K562 (cell line): ENCODE data around the gene SND1. TPM values are rescaled to one million over a fixed set of nuclear protein-coding genes. Genes with fewer than 3 reads are reported as not detected.

Source experiments
- CBX1 ChIP-seq: sonication (generic); IDR thresholded peaks from 2 replicates; pipeline ENCODE4 v1.6.1; 2016; ENCODE audit warnings: antibody characterized with exemption, low read depth, mild to moderate bottlenecking
- COPS2 ChIP-seq: fragments of 450-650 bp; conservative IDR thresholded peaks from 2 replicates; pipeline ENCODE4 v1.6.1; 2016; ENCODE audit warnings: mild to moderate bottlenecking, moderate library complexity
- CTBP1 ChIP-seq: fragments of 450-650 bp; IDR thresholded peaks from 2 replicates; pipeline ENCODE4 v1.6.1; 2016; ENCODE audit warnings: borderline replicate concordance
- RBM14 ChIP-seq: fragments of 200-400 bp; formaldehyde crosslinking; IDR thresholded peaks from 2 replicates; pipeline ENCODE4 v1.6.1; 2018; ENCODE audit warnings: low read depth, mild to moderate bottlenecking, low read length, moderate library complexity, borderline replicate concordance; ENCODE audit not compliant: insufficient read depth
- SIX5 ChIP-seq, 2 experiments: IDR thresholded peaks; 2 replicates each; pipeline ENCODE4 v1.6.1; 2011; ENCODE audit warnings: low read length in 2 of 2, borderline replicate concordance in 1 of 2, low read depth in 1 of 2, mild to moderate bottlenecking in 1 of 2, moderate library complexity in 1 of 2; ENCODE audit not compliant: insufficient read depth in 1 of 2
- TOE1 ChIP-seq, 2 experiments: fragments of 450-650 bp in 1 of 2; sonication (generic) in 1 of 2; formaldehyde crosslinking in 1 of 2; IDR thresholded peaks; 2 replicates each; pipeline versions ENCODE4 v1.7.1 to v1.8.0; 2016 to 2022; ENCODE audit warnings: borderline replicate concordance in 2 of 2, mild to moderate bottlenecking in 2 of 2, antibody characterized with exemption in 1 of 2, inconsistent platforms in 1 of 2, low read depth in 1 of 2, missing genetic modification reagents in 1 of 2, moderate library complexity in 1 of 2
- TRIM24 ChIP-seq, 2 experiments: fragments of 450-650 bp; IDR thresholded peaks; 2 replicates each; pipeline ENCODE4 v1.6.1; 2016
- ZNF316 ChIP-seq: fragments of 450-650 bp; IDR thresholded peaks from 2 replicates; pipeline ENCODE4 v1.6.1; 2016
- ZNF408 ChIP-seq: fragments of 250-450 bp; sonication (Bioruptor Pico); IDR thresholded peaks from 2 replicates; pipeline ENCODE4 v1.4.0; 2020; ENCODE audit warnings: low read depth, mild to moderate bottlenecking, moderate library complexity
- ZNF507 ChIP-seq: conservative IDR thresholded peaks from 2 replicates; pipeline ENCODE4 v1.6.1; 2017; ENCODE audit warnings: missing genetic modification characterization, missing compliant biosample characterization
- ZNF76 ChIP-seq: fragments of 250-450 bp; sonication (Bioruptor Pico); IDR thresholded peaks from 2 replicates; pipeline ENCODE4 v1.4.0; 2020; ENCODE audit warnings: mild to moderate bottlenecking, moderate library complexity, borderline replicate concordance
- ZNF778 ChIP-seq: fragments of 450-650 bp; formaldehyde crosslinking; IDR thresholded peaks from 2 replicates; pipeline ENCODE4 v1.4.0; 2020; ENCODE audit warnings: mild to moderate bottlenecking, moderate library complexity
- polyA plus RNA-seq, 8 experiments: library from polyadenylated mRNA; depleted of rRNA in 4 of 8; stranded (reverse) in 5 of 8; unstranded in 3 of 8; fragments of >200 nt; fragmentation: Nextera tagmentation in 2 of 8; fragmentation: Illumina TruSeq in 1 of 8; extraction: Ambion mirVana in 2 of 8; extraction: Trizol in 1 of 8; gene quantifications; 2 replicates each; pipeline versions ENCODE4 v1.2.1 to v1.2.3, GENCODE V29; 2011 to 2014; ENCODE audit warnings: inconsistent platforms in 1 of 8, missing spikeins in 1 of 8
- total RNA-seq, 7 experiments: library from RNA; depleted of rRNA in 6 of 7; stranded (reverse); fragments of >200 nt in 6 of 7; fragmentation: Illumina TruSeq in 2 of 7; extraction: Trizol in 2 of 7; gene quantifications; 2 replicates each; pipeline versions ENCODE4 v1.2.1 to v1.2.3, GENCODE V29; 2011 to 2021; ENCODE audit warnings: low replicate concordance in 1 of 7
- TF ChIP-seq, protein P1 (sequence below): fragments of 450-650 bp; formaldehyde crosslinking; IDR thresholded peaks from 2 replicates; pipeline ENCODE4 v1.4.0; 2020; ENCODE audit warnings: mild to moderate bottlenecking, moderate library complexity
- TF ChIP-seq, protein P2 (sequence below): fragments of 250-450 bp; sonication (Bioruptor Pico); IDR thresholded peaks from 2 replicates; pipeline ENCODE4 v1.5.0; 2021
- TF ChIP-seq, protein P3 (sequence below): sonication (generic); formaldehyde crosslinking; IDR thresholded peaks from 2 replicates; pipeline ENCODE4 v1.8.0; 2023; ENCODE audit warnings: mild to moderate bottlenecking, missing genetic modification reagents
- TF ChIP-seq, protein P4 (sequence below): IDR thresholded peaks from 2 replicates; pipeline ENCODE4 v1.6.1; 2016; ENCODE audit warnings: missing genetic modification characterization, missing compliant biosample characterization
- TF ChIP-seq, protein P5 (sequence below): fragments of 450-650 bp; IDR thresholded peaks from 2 replicates; pipeline ENCODE4 v1.7.0; 2016; ENCODE audit warnings: borderline replicate concordance

Gene SND1
- total and polyA plus RNA-seq, 9 of the 15 experiments (the other 6 are each of a cell fraction or from before 2014, with no cell fraction given): 46.5 to 307 (median 191) TPM

DNA sequence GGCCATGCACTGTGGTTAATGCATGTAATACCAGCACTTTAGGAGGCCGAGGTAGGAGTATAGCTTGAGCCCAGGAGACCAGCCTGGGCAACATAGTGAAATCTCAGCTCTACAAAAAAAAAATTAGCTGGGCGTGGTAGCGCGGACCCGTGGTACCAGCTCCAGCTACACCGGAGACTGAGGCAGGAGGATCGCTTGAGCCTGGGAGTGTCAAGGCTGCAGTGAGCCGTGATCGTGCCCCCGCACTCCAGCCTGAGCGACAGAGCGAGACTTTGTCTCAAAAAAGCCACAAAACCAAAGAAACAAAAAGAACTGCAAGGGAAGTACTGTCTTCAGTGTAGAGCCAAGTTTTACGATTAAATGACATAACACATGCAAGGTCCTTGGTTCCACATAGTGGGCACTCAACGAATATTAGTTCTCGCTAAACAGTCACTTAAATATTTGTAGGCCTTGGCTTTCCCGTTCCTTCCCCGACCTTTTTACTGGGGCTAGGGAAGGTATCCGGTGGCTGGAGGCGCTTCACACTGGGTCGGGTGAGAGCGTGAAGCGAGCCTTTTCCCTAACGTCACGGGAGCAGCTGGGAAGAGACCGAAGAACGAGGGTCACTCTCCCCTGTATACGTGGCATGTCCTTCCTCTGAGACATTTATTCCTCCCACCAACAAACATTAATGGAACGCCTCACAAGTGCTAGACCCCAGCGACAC, 993 bp upstream of the SND1 start (continued):
- TF ChIP-seq ZNF778 (no peak), SIX5 (IDR thresholded peaks at IDR 0.05; ENCODE audit: borderline replicate concordance in 1 of 2, insufficient read depth in 1 of 2, low read depth in 1 of 2, low read length in 2 of 2) (no peak), CTBP1 (no peak), TOE1 (IDR thresholded peaks at IDR 0.05; ENCODE audit: borderline replicate concordance) (no peak), TOE1 (CRISPR knock-in tag; IDR thresholded peaks at IDR 0.05; ENCODE audit: borderline replicate concordance, low read depth) (no peak), COPS2 (no peak), ZNF76 (CRISPR knock-in tag) (no peak), RBM14 (no peak), CBX1 (no peak; the same call in 1 of the 2 replicates), ZNF408 (CRISPR knock-in tag) (no peak), TRIM24 (IDR thresholded peaks at IDR 0.05) (no peak), ZNF507 (tag) (no peak), ZNF316 (no peak)
- TF ChIP-seq, protein P1, sequence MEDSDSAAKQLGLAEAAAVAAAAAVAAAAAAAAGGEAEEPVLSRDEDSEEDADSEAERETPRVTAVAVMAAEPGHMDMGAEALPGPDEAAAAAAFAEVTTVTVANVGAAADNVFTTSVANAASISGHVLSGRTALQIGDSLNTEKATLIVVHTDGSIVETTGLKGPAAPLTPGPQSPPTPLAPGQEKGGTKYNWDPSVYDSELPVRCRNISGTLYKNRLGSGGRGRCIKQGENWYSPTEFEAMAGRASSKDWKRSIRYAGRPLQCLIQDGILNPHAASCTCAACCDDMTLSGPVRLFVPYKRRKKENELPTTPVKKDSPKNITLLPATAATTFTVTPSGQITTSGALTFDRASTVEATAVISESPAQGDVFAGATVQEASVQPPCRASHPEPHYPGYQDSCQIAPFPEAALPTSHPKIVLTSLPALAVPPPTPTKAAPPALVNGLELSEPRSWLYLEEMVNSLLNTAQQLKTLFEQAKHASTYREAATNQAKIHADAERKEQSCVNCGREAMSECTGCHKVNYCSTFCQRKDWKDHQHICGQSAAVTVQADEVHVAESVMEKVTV (CRISPR knock-in tag): no peak
- TF ChIP-seq, protein P2, sequence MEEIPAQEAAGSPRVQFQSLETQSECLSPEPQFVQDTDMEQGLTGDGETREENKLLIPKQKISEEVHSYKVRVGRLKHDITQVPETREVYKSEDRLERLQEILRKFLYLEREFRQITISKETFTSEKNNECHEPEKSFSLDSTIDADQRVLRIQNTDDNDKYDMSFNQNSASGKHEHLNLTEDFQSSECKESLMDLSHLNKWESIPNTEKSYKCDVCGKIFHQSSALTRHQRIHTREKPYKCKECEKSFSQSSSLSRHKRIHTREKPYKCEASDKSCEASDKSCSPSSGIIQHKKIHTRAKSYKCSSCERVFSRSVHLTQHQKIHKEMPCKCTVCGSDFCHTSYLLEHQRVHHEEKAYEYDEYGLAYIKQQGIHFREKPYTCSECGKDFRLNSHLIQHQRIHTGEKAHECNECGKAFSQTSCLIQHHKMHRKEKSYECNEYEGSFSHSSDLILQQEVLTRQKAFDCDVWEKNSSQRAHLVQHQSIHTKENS (CRISPR knock-in tag): no peak
- TF ChIP-seq, protein P3, sequence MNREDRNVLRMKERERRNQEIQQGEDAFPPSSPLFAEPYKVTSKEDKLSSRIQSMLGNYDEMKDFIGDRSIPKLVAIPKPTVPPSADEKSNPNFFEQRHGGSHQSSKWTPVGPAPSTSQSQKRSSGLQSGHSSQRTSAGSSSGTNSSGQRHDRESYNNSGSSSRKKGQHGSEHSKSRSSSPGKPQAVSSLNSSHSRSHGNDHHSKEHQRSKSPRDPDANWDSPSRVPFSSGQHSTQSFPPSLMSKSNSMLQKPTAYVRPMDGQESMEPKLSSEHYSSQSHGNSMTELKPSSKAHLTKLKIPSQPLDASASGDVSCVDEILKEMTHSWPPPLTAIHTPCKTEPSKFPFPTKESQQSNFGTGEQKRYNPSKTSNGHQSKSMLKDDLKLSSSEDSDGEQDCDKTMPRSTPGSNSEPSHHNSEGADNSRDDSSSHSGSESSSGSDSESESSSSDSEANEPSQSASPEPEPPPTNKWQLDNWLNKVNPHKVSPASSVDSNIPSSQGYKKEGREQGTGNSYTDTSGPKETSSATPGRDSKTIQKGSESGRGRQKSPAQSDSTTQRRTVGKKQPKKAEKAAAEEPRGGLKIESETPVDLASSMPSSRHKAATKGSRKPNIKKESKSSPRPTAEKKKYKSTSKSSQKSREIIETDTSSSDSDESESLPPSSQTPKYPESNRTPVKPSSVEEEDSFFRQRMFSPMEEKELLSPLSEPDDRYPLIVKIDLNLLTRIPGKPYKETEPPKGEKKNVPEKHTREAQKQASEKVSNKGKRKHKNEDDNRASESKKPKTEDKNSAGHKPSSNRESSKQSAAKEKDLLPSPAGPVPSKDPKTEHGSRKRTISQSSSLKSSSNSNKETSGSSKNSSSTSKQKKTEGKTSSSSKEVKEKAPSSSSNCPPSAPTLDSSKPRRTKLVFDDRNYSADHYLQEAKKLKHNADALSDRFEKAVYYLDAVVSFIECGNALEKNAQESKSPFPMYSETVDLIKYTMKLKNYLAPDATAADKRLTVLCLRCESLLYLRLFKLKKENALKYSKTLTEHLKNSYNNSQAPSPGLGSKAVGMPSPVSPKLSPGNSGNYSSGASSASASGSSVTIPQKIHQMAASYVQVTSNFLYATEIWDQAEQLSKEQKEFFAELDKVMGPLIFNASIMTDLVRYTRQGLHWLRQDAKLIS: no peak
- TF ChIP-seq, protein P4, sequence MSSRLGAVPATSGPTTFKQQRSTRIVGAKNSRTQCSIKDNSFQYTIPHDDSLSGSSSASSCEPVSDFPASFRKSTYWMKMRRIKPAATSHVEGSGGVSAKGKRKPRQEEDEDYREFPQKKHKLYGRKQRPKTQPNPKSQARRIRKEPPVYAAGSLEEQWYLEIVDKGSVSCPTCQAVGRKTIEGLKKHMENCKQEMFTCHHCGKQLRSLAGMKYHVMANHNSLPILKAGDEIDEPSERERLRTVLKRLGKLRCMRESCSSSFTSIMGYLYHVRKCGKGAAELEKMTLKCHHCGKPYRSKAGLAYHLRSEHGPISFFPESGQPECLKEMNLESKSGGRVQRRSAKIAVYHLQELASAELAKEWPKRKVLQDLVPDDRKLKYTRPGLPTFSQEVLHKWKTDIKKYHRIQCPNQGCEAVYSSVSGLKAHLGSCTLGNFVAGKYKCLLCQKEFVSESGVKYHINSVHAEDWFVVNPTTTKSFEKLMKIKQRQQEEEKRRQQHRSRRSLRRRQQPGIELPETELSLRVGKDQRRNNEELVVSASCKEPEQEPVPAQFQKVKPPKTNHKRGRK (tag): no peak
- TF ChIP-seq, protein P5, sequence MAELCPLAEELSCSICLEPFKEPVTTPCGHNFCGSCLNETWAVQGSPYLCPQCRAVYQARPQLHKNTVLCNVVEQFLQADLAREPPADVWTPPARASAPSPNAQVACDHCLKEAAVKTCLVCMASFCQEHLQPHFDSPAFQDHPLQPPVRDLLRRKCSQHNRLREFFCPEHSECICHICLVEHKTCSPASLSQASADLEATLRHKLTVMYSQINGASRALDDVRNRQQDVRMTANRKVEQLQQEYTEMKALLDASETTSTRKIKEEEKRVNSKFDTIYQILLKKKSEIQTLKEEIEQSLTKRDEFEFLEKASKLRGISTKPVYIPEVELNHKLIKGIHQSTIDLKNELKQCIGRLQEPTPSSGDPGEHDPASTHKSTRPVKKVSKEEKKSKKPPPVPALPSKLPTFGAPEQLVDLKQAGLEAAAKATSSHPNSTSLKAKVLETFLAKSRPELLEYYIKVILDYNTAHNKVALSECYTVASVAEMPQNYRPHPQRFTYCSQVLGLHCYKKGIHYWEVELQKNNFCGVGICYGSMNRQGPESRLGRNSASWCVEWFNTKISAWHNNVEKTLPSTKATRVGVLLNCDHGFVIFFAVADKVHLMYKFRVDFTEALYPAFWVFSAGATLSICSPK: no peak
